Measurements from ENCODE around the gene PRR4.

PRR4 gene

DNA sequence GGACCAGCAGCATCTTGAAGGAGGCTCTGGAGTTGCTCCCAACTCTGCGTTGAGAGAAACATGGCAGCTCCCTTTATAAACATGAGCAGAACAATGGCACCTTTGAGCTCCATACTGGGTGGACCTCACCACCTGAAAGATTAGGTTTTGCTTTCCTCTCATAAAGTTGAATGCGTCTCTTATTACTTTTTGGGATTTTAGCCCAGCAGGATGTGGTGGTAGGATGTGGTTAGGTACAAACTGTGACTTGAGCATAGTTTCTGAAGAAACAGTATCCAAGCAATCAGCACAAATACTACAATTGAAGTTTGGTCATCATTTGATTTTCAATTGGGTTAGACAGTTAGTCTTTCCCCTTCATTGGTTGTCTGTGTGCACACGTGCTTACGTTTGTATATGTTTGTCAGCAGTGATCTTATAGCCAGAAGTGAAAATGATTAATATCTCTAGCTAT is at the start of gene PRR4:
TSS of gene PRR4 (minus strand) at position 51 of the 454 bp plus-strand sequence. CDS start at position 13, 38 bp downstream.
- in situ Hi-C loops (cut with HindIII; ENCODE audit: low sequenced_read_pairs) = no loop called here

DNA sequence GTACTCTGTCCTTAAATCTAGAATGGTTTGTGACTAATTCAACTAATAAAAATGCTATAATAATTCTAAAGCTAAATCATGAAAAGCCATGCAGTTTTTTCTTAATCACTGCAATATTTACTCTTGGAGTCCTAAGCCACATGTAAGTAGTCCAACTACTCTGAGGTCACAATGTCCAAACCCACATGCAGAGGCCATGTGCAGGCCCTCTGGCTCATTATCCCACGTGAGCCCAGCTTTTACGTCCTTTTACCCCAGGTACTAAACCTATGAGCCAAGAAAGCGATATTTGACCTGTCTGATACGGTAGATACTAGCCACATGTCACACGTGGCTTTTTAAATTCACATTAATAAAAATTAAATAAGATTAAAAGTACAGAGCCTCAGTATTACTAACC is 47.6 kb upstream of the PRR4 start:
- in situ Hi-C loops (cut with HindIII; ENCODE audit: low sequenced_read_pairs) = no loop called here

DNA sequence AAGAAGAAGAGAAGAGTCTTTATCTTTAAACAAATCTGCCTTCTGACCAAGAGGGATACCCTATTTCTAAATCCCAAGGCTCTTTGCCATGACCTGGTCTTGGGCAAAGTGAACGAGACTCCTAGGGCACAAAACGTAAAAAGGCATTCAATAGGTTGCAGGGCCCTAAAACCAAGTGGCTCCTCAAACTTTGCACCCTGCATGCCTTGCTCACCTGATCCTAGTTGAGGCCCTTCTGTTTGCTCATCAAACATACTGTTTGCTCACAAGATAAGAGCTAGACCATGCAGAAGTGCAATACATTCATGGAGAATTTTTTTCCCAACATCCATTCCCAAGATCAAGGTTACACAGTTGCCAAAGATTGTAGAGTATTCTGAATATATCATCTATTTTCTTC is 42.7 kb upstream of the PRR4 start:
- in situ Hi-C loops (cut with HindIII; ENCODE audit: low sequenced_read_pairs) = no loop called here

- in situ Hi-C loops (cut with HindIII; ENCODE audit: low sequenced_read_pairs) = no loop called here
Observed at GRCh38 chr12:10889226-10889625, 40.0 kb upstream of the PRR4 start.

DNA sequence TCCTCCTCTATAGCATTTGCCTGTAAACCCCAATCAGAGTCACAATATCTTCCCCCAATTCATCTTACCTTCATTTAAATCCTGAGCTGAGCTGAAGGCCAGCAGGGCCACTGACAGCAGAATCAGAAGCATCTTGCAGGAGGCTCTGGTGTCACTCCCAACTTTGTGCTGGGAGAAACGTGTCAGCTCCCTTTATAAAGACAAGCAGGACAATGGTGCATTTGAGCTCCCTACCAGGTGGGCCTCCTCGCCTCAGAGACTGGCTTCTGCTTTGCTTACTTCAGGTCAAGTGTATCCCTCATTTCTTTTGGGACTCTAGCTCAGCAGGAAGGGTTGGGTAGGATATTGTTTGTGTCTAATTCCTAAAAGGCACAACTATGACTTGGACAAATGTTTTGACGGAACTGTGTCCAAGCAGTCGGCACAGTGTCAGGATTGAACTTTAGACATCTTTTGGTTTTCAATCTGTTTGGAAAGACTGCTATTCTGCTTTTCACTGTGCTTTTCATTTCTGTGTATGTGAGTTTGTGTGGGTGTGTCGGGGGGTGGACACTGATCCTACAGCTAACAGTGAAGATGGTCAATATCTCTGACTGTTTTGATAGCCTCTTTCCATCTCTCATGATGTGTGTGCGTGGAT is 34.9 kb upstream of the PRR4 start, which contains the start of gene PRH1:
TSS of gene PRH1 (minus strand) at position 170 of the 640 bp plus-strand sequence. CDS start at position 132, 38 bp downstream.
- in situ Hi-C loops (cut with HindIII; ENCODE audit: low sequenced_read_pairs) = no loop called here

GRCh38 chr12:10873378-10873777 is 24.1 kb upstream of the PRR4 start:
- in situ Hi-C loops (cut with HindIII; ENCODE audit: low sequenced_read_pairs) = no loop called here

DNA sequence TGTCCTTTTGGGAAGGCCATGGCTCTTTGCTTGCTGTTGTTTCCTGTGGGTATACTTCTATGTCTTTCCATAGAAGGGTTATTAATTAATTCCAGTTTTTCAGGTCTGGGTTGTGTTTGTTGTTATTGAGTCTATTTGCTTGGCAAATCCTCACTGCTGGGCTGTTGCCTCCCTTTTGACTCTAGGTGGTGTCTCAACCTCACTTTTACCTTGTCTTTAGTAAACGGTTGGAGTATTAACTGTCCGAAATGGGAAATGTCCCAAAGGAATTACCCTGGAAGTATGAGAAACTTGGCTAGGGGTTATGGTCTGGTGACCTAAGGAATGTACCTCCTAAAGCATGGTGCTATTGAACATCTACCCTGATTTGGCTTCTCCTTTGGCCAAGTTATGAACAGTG is 18.1 kb upstream of the PRR4 start:
- in situ Hi-C loops (cut with HindIII; ENCODE audit: low sequenced_read_pairs) = no loop called here

DNA sequence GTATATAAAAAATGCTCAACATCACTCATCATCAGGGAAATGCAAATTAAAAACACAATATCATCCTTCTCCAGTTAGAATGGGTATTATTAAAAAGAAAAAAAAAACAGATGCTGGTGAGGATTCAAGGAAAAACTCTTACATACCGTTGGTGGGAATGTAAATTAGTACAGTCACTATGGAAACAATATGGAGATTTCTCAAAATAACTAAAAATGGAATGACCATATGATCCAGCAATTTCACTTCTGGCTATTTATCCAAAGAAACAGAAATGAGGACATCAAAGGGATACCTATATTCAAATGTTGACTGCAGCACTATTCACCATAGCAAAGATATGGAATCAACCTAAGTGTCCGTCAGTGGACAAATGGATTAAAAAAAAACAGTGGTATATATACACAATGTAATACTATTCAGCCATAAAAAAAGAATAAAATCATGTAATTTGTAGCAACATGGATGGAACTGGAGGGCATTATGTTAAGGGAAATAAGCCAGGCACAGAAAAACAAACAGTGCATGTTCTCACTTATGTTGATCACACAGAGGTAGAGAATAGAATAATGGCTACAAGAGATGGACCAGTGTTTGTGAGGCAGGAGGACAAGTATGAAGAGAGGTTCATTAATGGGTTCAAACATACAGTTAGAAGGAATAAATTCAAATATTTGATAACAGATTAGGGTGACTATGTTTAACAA is 14.4 kb upstream of the PRR4 start:
- in situ Hi-C loops (cut with HindIII; ENCODE audit: low sequenced_read_pairs) = no loop called here

GRCh38 chr12:10861366-10861765 is 12.1 kb upstream of the PRR4 start:
- in situ Hi-C loops (cut with HindIII; ENCODE audit: low sequenced_read_pairs) = no loop called here

GRCh38 chr12:10855807-10856206 is 6.5 kb upstream of the PRR4 start:
- in situ Hi-C loops (cut with HindIII; ENCODE audit: low sequenced_read_pairs) = no loop called here

DNA sequence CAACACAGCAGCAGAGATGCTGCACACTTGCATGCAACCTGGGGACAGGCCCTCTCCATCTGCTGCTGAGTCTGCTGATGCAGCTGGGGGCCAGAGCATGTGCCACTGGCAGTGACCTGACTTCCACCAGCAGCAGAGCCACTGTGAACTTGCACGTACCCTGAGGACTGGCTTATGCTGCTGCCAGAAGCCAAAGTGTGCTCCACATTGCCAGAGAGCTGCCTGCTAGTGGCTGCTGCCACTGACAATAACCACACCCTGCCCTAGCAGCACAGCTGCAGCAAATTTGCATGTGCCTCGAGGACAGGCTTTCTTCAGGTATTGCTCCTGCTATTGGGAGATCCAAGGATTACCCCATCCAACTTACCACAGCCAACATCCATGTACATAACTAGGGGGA is 4.5 kb upstream of the PRR4 start:
- in situ Hi-C loops (cut with HindIII; ENCODE audit: low sequenced_read_pairs) = no loop called here

DNA sequence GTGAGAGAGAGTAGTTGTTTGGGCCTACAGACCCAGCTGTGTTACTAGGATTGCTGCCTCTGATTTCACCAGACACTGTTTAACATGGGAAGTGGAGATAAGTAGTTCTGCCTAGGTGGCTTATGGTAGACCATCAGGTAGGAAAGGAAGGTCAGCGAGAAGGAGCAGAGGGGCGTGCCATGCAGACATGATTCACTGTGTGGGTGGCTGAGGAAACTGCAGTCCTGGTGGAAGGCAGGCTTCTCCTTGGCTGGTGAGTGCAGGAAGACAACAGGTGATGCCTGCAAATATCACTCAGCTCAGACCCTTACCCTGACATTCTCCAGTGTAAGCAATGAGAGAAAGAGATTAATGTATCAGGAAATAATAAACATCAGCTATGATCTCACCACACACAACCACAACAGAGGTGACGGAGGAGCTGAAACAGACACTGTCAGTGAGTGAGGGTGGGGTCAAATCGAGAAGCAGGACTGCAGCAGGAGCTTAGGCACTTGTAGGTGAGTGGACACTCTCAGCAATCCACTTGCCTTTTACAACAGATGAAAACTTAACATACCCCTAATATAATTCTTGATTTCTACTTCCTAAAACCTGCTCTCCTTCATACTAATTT is 2.1 kb upstream of the PRR4 start:
- in situ Hi-C loops (cut with HindIII; ENCODE audit: low sequenced_read_pairs) = no loop called here

DNA sequence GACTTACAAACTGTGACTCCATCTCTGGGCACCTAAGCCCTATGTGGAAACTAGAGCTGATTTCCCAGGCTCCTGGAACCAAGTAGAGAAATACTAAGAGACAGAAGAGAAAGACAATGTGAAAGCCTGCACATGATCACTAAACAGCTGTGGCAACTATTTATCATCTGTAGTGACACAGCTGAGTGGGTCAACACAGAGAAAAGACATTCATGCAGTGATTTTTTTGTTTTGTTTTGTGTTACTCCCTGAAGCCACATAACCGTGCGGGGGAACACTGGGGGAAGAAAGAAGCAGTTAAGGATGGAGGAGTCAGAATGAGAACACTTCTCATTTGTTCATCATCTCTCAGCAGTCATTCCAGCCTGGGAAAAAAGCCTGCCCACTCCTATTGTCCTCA is 1.5 kb downstream of the PRR4 start:
- in situ Hi-C loops (cut with HindIII; ENCODE audit: low sequenced_read_pairs) = no loop called here

DNA sequence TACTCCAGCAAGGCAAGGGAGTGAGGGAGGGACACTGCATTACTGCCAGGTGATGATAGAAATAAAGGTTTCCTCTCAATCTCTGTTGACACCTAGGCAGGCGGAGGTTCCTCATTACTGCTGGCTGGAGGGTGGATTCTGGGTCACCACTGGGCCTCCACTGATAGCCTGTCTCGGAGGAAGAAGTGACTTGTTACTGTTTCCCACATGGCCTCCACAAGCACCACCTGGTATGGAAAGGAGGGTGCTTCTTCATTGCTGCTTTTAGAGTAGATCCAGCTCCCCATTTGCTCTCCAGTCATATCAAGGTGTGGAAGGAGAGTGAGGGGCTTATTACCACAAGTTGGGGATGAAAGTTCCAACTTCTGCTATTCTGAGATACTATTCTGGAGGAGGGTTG is 6.4 kb downstream of the PRR4 start:
- in situ Hi-C loops (cut with HindIII; ENCODE audit: low sequenced_read_pairs) = no loop called here

DNA sequence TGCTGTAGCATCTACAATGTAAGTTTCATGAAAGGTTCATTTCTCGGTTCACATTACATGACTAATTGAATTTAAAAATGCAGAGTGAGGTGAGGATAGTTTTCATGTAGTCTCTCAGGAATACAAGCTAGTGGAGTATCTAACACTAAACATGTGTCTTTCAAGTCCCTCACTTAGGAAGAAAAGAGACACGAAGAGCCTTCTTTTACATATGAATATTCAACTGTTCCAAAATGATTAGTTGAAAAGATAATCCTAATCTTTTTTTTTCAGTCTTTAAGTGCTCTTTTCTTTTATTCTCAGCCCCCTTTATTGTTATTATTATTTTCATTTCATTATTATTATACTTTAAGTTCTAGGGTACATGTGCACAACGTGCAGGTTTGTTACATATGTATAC is 10.8 kb downstream of the PRR4 start:
- in situ Hi-C loops (cut with HindIII; ENCODE audit: low sequenced_read_pairs) = no loop called here

GRCh38 chr12:10829994-10830393 is 19.3 kb downstream of the PRR4 start:
- in situ Hi-C loops (cut with HindIII; ENCODE audit: low sequenced_read_pairs) = no loop called here

DNA sequence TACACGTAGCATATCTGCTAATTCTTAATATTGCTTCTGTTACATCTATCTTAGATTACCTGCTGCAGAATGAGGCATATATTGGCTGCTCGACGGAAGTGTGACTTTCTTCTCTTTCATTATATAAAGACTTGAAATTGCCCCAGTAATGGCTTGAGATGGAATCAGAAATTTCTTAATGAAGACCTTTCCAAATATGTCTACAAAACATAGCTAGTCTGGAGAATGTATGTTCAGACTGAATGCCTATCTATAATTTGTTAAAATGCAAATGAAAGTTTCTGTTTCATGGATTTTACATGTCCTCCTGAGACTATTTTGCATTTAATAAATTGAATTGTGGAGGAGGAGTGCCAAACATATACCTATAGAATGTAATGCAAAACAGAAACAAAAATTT is 23.0 kb downstream of the PRR4 start, which contains the start of gene TAS2R10:
TSS of gene TAS2R10 (minus strand) at position 101 of the 400 bp plus-strand sequence. CDS start at position 12, 89 bp downstream.
- in situ Hi-C loops (cut with HindIII; ENCODE audit: low sequenced_read_pairs) = no loop called here

GRCh38 chr12:10824957-10825356 is 24.3 kb downstream of the PRR4 start:
- in situ Hi-C loops (cut with HindIII; ENCODE audit: low sequenced_read_pairs) = no loop called here

GRCh38 chr12:10811883-10812536 is 37.3 kb downstream of the PRR4 start:
- in situ Hi-C loops (cut with HindIII; ENCODE audit: low sequenced_read_pairs) = no loop called here

DNA sequence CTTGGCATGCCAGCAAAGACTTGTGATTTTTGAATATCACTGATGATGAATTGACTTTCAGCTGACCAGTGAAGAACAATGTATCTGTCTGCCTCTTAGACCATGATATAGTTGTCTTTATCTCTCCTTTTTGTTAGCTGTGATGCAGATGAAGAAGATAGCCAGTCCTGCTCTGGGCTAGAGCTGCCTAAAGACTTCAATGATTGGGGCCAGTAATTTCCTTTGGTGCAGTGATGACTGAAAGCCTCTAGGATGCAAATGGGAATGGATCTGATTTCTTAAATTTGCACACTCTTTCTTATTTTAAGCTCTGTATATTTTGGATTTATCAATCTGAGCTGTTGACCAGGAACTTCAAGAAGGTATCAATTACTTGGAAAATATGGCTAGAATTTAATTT is 39.2 kb downstream of the PRR4 start, which contains the start of gene TAS2R9:
TSS of gene TAS2R9 (minus strand) at position 101 of the 400 bp plus-strand sequence. CDS start at position 8, 93 bp downstream.
- in situ Hi-C loops (cut with HindIII; ENCODE audit: low sequenced_read_pairs) = no loop called here

DNA sequence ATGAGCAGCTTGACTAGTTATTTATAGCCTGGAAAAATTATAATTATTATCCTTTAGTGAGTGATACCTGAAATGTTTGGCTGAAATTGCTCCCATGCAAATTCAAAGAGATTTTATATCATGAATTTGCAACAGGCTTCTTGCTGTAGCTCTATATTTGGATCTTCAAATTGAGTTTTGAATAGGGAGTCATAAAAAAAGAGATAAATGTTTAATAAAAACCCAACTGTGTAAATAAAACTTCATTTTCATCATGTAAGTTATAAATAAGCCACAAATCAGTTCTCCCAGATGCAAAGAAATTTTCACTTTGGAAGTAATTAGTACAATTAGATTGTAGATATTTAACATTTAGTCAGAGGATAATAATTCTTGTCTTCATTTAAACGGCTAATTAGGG is 42.1 kb downstream of the PRR4 start, which contains the start of gene TAS2R8:
TSS of gene TAS2R8 (minus strand) at position 101 of the 400 bp plus-strand sequence. CDS start 306 bp downstream, outside the sequence.
- in situ Hi-C loops (cut with HindIII; ENCODE audit: low sequenced_read_pairs) = no loop called here
